ENCODE results near the gene FBRS.

The FBRS gene

DNA sequence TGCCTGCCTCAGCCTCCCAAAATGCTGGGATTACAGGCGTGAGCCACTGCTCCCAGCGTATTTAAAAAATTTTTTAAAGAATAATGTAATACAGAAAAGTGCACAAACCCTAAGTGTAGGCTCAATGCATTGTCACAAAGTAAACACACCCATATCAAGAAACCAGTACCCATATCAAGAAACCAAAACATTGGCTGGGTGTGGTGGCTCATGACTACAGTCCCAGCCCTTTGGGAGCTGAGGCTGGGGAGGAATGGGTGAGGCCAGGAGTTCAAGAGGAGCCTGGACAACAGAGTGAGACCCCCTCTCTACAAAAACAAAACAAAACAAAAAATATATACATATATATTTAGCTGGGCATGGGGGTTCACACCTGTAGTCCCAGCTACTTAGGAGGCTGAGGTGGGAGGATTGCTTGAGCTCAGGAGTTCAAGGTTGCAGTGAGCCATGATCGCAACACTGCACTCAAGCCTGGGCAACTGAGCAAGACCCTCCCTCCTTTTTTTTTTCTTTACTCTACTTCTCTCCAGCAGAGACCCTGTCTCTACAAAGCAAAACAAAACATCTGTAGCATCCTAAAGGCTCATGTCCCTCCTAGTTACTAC lies 16.8 kb upstream of the FBRS start:
- in situ Hi-C loops (cut with HindIII; ENCODE audit: low sequenced_read_pairs), result loop anchor here (25.0 kb wide), 1 partner anchor 229 kb away; the partner anchor contains the start of gene ZNF771

DNA sequence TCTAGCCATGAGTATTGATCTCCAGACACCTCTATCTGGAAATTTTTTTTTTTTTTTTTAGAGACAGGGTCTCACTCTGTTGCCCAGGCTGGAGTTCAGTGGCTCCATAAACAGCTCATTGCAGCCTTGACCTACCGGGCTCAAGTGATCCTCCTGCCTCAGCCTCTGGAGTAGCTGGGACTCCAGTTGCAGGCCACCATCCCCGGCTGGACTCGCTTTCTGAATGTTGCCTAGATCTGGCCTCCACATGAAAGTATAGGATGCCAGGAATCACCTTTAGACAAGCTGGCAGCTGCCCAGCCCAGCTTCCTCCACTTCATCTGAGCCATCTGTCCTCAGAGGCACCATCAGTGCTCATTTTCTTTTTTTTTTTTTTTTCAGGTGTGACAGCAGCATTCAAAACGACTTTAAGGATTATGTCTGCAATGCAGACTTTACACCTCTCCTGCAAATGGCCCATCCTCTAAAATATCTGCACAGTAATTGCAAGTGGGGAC lies 13.8 kb upstream of the FBRS start:
- in situ Hi-C loops (cut with HindIII; ENCODE audit: low sequenced_read_pairs), result loop anchor here (25.0 kb wide), 1 partner anchor 232 kb away; the partner anchor contains the start of gene ZNF771

DNA sequence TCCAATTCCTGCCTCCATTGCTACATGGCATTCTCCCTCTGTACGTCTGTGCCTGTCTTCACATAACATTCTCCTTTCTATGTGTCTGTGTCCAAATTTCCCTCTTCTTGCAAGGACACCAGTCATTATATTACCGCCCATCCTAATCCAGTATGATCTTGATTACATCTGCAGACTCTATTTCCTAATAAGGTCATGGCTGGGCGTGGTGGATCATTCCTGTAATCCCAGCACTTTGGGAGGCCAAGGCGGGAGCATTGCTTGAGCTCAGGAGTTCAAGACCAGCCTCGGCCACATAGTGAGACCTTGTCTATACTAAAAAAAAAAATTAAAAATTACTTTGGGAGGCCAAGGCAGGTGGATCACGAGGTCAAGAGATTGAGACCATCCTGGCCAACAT lies 12.5 kb upstream of the FBRS start:
- in situ Hi-C loops (cut with HindIII; ENCODE audit: low sequenced_read_pairs), result loop anchor here (25.0 kb wide), 1 partner anchor 233 kb away; the partner anchor contains the start of gene ZNF771

DNA sequence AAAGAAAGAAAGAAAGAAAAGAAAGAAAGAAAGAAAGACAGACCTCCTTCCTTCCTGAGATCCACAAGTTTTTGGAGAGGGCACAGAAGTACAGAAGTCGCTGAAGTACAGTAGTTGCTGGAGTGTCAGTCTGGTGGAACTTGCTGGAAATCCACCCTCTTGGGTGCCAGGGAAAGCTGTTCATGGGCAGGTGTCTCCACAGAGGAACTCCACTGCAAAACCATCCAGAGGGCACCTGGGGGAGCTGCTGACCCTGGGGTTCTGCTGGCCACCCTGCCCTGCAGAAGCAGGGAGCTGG lies 11.0 kb upstream of the FBRS start:
- in situ Hi-C loops (cut with HindIII; ENCODE audit: low sequenced_read_pairs), result loop anchor here (25.0 kb wide), 1 partner anchor 235 kb away; the partner anchor contains the start of gene ZNF771

DNA sequence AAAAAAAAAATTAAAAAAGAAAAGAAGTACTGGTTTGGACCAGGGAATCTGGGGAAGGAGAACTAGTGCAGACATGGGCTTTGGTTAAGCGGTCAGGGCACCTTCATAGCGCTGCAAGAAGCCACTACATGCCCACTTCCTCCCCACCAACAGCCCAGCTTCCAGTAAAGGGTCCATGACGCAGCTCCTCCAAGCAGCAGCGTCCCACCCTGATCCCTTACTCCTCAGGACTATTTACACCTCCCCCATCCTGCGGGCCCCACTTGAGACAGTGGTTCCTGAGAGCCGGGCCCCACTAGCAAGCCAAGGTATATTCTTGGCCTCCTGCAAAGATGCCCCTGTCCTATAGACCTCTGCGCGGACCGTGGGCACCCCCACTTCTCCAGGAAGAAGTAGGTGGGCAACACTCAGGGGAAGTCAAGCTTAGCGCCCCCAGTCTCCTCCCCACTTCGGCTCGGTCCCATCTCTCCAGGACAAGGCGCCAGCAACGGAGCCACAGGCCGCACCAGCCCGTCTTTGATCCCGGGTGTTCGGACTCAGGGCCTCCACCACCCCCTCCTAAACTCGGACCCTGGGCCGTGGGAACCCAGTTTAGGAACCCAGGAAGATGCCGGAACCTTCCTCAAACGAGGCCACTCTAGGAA lies 8.4 kb upstream of the FBRS start:
- in situ Hi-C loops (cut with HindIII; ENCODE audit: low sequenced_read_pairs), result loop anchor here (25.0 kb wide), 1 partner anchor 238 kb away; the partner anchor contains the start of gene ZNF771

DNA sequence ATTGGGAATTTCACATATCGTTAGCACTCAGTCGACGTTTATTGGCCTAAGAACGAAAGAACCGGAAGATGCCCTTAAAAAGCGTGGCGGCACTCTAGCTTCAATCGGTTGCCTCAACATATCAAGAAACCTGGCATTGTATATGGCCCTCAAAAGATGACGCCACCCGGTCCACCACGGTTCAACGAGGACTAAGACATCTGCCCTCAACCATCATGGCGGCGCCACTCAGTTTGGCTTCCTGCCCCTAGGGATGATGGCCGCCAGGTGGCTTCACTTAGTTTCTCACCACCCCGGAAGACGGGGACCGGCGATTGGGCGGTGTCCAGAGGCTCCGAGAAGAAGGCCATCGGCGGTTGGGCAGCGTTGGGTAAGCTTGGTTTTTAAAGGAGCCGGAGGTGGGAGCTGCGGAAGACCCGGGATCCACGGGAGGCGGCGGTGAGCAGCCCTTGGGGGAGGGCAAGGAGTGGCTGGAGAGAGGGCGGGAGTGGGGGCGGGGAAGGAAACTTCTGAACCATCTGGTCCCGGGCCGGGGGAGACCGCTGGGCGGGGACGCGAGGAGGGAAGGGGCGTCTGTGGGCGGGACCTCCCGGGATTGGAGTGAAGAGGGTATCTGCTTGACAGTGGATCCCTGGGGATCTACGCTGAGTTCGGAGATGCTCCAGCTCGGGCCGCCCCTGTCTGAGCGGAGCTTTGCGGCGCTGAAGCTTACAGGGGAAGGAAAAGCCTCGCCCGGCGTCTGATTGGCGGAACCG lies 7.7 kb upstream of the FBRS start, which contains the start of gene PRR14:
Gene PRR14, plus strand, starts transcription at position 592 of the 755 bp plus-strand sequence. CDS start 686 bp downstream, outside the sequence.
- in situ Hi-C loops (cut with HindIII; ENCODE audit: low sequenced_read_pairs), result no loop called here

DNA sequence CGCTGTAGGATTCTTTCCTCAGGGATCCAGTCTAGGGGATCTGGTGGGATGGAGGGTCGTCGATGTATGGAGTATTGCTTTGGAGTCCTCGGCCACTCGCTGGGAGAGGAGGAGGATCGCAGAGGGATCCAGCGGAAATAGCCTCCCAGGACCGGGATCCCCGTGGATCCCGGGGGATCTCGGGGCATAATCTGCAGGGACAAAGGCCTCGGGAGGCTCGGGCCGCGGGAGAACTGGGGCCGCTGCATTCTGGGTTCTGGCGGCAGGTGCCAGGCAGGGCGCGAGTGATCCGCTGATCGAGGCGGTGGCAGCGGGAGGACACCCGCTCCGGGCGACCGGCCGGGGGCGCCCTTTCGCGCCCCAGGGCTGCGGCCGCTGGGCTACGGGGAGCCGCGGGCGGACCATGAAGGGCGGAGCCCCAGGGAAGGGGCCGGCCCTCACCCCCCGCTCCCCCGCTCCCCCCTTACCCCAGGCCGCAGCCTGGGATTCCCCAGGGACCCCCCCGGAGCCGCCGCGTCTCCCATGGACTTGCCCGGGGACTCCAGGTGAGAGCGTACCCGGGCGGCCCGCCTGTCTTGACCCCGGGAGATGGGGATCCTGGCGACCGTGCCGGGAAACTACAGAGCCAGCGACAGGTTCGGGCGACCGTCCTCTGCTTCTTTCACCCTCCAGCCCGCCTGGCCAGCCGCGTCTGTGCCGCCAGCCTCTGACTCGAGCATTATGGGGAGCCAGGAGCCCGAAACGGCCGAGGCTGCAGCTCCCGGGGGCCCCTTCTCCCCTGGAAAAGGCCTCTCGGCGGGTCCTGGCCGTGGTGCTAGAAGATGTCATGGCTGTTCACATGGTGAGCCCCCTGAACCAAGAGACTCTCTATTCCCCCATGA lies 6.9 kb upstream of the FBRS start:
- in situ Hi-C loops (cut with HindIII; ENCODE audit: low sequenced_read_pairs), result no loop called here

DNA sequence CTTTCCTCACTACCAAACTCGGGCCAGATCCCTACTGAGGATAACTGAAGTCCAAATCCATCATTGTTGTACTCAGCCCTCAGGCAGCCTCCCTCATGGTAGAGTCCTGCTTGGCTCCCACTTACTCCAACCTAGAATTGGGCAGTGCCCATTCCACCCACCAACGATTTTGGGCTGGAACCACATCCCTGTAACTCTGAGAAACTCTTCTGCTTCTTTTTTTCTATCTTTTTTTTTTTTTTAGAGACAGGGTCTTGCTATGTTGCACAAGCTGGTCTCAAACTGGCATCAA lies 6.3 kb upstream of the FBRS start:
- in situ Hi-C loops (cut with HindIII; ENCODE audit: low sequenced_read_pairs), result no loop called here

DNA sequence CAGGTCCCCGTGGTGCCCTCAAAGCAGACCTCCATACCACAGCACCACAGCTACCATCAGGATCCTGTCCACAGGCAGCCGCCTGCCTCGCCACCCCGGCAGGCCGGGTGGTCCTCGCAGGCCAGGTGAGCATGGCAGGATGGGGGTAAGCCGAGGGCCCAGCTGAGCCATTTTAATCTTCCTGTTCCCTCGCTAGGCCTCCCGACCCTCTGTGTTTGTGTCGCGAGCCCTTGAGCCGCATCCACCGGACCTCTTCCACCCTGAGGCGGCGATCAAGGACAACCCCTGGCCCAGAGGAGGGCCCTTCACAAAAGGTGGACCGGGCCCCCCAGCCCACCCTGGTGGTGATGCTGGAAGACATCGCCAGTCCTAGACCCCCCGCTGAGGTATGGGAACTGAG lies 5.5 kb upstream of the FBRS start:
- in situ Hi-C loops (cut with HindIII; ENCODE audit: low sequenced_read_pairs), result no loop called here

DNA sequence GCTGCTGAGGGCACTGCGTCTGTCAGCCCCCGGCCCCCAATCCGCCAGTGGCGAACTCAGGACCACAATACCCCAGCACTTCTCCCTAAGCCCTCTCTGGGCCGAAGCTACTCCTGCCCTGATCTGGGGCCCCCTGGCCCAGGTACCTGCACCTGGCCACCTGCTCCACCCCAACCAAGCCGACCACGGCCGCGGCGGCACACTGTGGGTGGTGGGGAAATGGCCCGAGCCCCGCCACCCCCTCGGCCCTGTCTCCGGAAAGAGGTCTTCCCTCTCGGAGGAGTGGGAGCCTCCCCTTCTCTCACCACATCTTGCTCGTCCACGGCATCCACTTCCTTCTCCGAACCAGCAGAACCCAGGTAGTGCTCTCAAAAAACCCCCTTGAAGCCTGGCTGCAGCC lies 3.4 kb upstream of the FBRS start:
- in situ Hi-C loops (cut with HindIII; ENCODE audit: low sequenced_read_pairs), result no loop called here

DNA sequence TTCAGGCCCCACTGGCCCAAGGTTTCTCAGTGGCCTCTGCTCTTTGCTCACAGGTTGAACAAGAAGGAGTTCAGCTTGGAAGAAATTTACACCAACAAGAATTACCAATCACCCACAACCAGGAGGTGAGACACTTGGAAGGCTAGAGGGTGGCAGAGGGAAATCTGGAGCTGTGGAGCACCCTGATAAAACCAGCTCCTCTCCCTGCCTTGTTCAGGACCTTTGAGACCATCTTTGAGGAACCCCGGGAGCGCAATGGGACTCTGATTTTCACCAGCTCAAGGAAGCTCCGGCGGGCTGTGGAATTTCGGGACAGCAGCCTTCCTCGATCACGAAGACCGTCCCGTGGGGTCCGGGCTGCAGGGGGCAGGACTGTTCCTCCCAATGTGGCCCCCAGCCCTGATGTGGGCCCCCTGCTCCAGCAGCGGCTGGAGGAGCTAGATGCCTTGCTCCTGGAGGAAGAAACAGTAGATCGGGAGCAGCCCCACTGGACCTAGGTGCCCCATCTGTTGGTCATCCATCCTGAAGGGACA lies 2.4 kb upstream of the FBRS start:
- in situ Hi-C loops (cut with HindIII; ENCODE audit: low sequenced_read_pairs), result no loop called here

DNA sequence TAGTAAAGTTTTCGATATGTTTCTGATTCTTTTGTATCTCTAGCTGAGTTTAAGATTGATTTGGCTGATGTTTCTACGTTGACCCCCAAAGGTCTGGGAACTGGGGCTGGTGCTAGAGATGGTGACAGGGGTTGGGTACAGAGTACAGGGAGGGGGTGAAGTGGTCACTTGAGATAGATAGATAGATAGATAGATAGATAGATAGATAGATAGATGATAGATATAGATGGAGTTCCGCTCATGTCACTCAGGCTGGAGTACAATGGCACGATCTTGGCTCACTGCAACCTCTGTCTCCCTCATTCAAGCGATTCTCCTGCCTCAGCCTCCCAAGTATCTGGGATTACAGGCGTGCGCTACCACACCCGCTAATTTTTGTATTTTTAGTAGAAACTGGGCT lies 1.8 kb upstream of the FBRS start:
- in situ Hi-C loops (cut with HindIII; ENCODE audit: low sequenced_read_pairs), result no loop called here

DNA sequence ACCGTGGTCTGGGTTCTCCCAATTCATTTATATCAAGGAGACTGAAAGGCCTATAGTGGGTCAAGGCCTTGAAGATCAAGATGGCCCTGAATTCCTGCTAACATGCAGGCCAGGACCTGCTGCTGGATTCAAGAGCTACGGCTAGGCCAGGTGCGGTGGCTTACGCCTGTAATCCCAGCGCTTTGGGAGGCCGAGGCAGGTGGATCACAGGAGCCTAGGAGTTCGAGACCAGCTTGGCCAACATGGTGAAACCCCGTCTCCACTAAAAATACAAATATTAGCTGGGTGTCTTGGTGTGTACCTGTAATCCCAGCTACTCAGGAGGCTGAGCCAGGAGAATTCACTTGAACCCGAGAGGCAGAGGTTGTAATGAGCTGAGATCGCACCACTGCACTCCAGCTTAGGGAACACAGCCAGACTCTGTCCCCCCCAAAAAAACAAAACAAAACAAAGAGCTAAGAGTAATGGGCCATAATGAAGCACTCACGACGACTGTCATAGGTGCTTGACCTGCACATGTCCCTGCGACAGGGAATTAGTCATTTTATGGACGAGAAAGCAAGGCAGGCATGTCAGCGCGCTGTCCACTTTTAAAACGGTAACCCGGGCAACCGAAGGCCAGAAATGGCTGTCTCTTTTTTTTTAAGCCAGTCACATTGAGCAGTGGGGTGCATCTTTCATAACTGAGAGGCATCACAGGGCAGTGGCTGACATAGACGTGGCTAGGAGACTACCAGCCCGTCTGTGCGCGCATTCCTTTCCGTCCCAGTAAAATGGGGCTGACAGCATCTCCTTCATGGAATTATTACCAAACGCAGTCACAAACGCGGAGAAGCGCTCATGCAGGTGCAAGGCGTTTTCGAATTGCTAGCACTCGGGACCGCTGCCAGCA lies 1.0 kb upstream of the FBRS start:
- in situ Hi-C loops (cut with HindIII; ENCODE audit: low sequenced_read_pairs), result no loop called here

DNA sequence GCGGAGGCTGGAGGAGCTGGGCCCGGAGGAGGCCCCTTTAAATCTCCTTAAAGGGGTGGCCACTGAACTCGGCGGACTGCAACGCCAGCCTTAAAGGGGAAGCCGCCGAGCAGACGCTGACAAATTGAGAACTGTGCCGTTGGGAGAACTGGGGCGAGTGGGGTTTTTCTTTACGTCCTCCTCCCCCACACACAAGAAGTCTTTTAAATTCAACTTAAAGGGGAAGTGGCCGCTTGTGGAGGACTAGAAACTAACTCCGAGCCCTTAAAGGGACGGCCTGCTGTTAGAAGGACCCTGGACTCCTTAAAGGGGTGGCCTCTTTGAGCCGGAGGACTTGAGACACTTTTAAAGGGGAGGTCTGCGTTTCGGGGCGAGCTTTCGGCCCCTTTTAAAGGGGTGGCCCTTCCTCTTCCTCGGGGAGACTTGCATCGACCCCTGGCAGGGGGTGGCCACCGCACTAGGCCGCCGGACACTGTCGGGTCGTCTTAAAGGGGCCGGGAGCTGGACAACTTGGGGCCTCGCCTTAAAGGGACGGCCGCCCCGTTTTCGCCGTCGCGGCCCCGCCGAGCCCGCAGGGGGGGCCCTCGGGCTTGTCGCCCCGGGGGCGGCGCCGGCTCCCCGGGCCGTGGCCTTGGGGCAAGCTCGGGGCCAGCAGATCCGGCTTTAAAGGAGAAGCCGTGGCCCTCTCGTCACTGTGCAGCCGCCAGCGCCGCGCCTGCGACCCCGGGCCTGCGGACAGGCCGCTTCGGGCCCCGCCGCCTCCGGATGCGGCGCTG lies 688 bp downstream of the FBRS start:
- in situ Hi-C loops (cut with HindIII; ENCODE audit: low sequenced_read_pairs), result no loop called here

DNA sequence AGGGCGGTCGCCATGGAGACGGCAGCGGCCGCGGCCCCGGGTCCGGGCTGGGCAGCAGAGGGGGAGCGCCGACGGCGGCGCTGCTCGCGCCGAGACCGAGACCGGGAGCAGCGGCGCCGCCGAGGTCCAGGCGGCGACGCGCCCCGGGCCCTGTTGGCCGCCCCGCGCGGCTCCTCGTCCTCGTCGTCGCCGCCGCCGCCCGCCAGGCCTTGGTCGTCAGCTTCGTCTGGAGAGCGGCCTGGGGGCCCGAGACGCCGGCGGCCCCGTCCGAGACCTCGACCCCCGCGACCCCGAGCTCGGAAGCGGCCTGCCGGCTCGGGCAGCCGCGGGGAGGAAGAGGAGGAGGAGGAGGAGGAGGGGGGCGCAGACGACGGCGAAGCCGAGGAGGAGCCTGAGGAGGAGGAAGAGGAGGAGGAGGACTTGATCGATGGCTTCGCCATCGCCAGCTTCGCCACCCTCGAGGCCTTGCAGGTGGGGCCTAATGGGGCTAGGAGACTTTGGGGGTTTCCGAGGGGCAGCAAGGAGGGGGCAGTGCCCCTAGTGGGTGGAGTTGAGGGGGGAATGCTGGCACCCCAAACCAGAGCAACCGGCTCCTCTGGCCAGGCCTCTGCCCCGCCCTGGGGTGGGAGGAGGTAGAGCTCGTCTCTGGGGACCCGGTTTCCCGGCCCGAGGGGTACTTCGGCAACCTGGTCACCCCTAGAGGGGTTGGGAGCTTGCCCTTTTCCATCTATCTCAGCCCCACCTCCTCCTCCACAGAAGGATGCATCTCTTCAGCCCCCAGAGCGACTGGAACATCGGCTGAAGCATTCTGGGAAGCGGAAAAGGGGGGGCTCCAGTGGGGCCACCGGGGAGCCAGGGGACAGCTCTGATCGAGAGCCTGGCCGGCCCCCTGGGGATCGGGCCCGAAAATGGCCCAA lies 1.5 kb downstream of the FBRS start:
- in situ Hi-C loops (cut with HindIII; ENCODE audit: low sequenced_read_pairs), result no loop called here

DNA sequence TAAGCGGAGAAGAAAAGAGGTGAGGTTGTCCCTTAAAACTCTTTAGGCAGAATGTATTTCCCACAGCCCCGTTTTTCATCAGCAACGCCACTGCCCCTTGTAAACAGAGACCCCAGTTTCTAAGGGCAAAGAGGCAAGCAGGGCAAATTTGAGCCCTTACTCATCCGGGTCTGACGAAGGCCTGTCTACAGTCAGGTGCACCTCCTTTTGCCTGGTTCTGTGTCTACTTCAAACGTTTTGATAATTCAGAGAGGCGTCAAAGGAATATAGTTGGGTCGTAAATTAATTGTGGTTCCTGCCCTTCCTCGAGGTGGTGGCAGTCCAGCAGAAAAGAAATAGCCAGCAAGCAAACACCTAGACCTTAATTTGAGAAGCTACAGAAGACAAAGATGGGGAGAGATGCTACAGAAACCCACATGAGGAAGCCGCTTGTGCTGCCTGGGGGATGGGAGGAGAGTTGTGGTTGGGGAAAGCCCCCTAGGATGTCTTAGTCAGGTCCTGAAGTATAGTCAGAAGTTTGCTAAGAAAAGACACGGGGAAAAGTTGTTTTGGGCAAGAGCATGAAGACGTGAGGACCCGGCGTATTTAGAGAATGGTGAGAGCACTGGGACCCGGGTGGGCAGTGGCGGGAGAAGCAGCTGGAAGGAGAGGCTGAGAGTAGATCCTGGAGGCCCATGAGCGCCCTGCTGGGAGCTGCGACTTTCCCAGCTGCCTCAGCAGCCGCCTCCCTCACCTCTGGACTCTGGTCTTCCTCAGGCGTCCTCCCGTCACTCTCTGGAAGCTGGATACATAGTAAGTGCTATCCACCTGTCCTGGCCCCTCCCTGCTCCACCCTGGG lies 2.4 kb downstream of the FBRS start:
- in situ Hi-C loops (cut with HindIII; ENCODE audit: low sequenced_read_pairs), result no loop called here

DNA sequence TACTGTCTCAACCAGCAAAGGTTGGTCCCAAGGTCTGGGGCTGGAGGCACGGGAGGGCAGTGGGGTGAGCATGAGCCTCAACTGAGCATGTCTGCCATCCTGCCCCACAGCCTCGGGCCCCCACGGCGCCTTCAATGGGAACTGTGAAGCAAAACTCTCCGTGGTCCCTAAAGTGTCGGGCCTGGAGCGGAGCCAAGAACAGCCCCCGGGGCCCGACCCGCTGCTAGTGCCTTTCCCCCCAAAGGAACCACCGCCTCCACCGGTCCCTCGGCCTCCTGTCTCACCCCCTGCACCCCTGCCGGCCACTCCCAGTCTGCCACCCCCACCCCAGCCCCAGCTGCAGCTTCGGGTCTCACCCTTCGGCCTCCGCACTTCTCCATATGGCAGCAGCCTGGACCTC lies 4.2 kb downstream of the FBRS start:
- in situ Hi-C loops (cut with HindIII; ENCODE audit: low sequenced_read_pairs), result no loop called here

Data from DLD1 (cell line).